HepG2 (cell line): ENCODE data around the gene SHF. TPM values are rescaled to one million over a fixed set of nuclear protein-coding genes. Genes with fewer than 3 reads are reported as not detected.

Experiments
- BORCS8-MEF2B ChIP-seq: sonication (generic); formaldehyde crosslinking; IDR thresholded peaks from 2 replicates; pipeline ENCODE4 v1.8.0; 2022; ENCODE audit warnings: mild to moderate bottlenecking, missing genetic modification reagents
- FOXM1 ChIP-seq: sonication (generic); formaldehyde crosslinking; IDR thresholded peaks from 2 replicates; pipeline ENCODE4 v1.5.0; 2020; ENCODE audit warnings: missing genetic modification reagents
- MTA3 ChIP-seq: sonication (generic); formaldehyde crosslinking; IDR thresholded peaks from 2 replicates; pipeline ENCODE4 v1.4.0; 2020; ENCODE audit warnings: missing genetic modification reagents
- NFE2 ChIP-seq: sonication (generic); formaldehyde crosslinking; IDR thresholded peaks from 2 replicates; pipeline ENCODE4 v1.4.0; 2020; ENCODE audit warnings: missing genetic modification reagents
- SMAD9 ChIP-seq: sonication (generic); formaldehyde crosslinking; IDR thresholded peaks from 2 replicates; pipeline ENCODE4 v1.5.1; 2020; ENCODE audit warnings: mild to moderate bottlenecking, missing genetic modification reagents
- STAG1 ChIP-seq: sonication (generic); formaldehyde crosslinking; IDR thresholded peaks from 2 replicates; pipeline ENCODE4 v1.4.0; 2020; ENCODE audit warnings: missing genetic modification reagents
- YY1 ChIP-seq: IDR thresholded peaks from 2 replicates; pipeline ENCODE4 v1.6.1; 2011; ENCODE audit warnings: low read length, low read depth, moderate library complexity, mild to moderate bottlenecking; ENCODE audit not compliant: insufficient read depth, insufficient replicate concordance
- ZBTB3 ChIP-seq: sonication (generic); formaldehyde crosslinking; IDR thresholded peaks from 2 replicates; pipeline ENCODE4 v1.4.0; 2020; ENCODE audit warnings: low read depth, mild to moderate bottlenecking, moderate library complexity, missing genetic modification reagents, borderline replicate concordance
- ZFP62 ChIP-seq: sonication (generic); formaldehyde crosslinking; IDR thresholded peaks from 2 replicates; pipeline ENCODE4 v1.4.0; 2020; ENCODE audit warnings: missing genetic modification reagents
- ZKSCAN8 ChIP-seq: IDR thresholded peaks from 2 replicates; pipeline ENCODE4 v1.6.1; 2016; ENCODE audit warnings: borderline replicate concordance, missing genetic modification reagents, missing compliant biosample characterization
- ZNF232 ChIP-seq: sonication (generic); formaldehyde crosslinking; IDR thresholded peaks from 2 replicates; pipeline ENCODE4 v1.4.0; 2020; ENCODE audit warnings: missing genetic modification reagents, borderline replicate concordance
- ZNF256 ChIP-seq: sonication (generic); formaldehyde crosslinking; conservative IDR thresholded peaks from 2 replicates; pipeline ENCODE4 v1.4.0; 2020; ENCODE audit warnings: missing genetic modification reagents
- ZNF841 ChIP-seq: sonication (generic); formaldehyde crosslinking; IDR thresholded peaks from 2 replicates; pipeline ENCODE4 v1.8.1; 2023; ENCODE audit warnings: missing genetic modification reagents, borderline replicate concordance
- ZSCAN31 ChIP-seq: sonication (generic); formaldehyde crosslinking; IDR thresholded peaks from 2 replicates; pipeline ENCODE4 v1.5.0; 2020; ENCODE audit warnings: low read depth, mild to moderate bottlenecking, missing genetic modification reagents
- polyA plus RNA-seq, 8 experiments: library from polyadenylated mRNA; depleted of rRNA in 3 of 8; stranded (reverse) in 7 of 8; unstranded in 1 of 8; fragments of >200 nt; fragmentation: Illumina TruSeq in 4 of 8; extraction: Trizol in 4 of 8; gene quantifications; 2 replicates each; pipeline versions ENCODE4 v1.2.1 to v1.2.3, GENCODE V29; 2011 to 2016; ENCODE audit warnings: low read depth in 4 of 8, missing spikeins in 1 of 8, mixed read lengths in 1 of 8; ENCODE audit not compliant: insufficient read depth in 1 of 8
- total RNA-seq, 5 experiments: library from RNA; depleted of rRNA; stranded (reverse); fragments of >200 nt; fragmentation: Illumina TruSeq; extraction: Trizol; gene quantifications; 2 replicates each; pipeline ENCODE4 v1.2.3, GENCODE V29; 2016; ENCODE audit warnings: low read depth in 1 of 5
- TF ChIP-seq, protein P1 (sequence below), 2 experiments: sonication (generic) in 1 of 2; formaldehyde crosslinking in 1 of 2; IDR thresholded peaks; 2 replicates each; pipeline versions ENCODE4 v1.4.0 to v1.6.1; 2016 to 2020; ENCODE audit warnings: borderline replicate concordance in 1 of 2, low read depth in 1 of 2, mild to moderate bottlenecking in 1 of 2, missing genetic modification reagents in 1 of 2
- TF ChIP-seq, protein P2 (sequence below): sonication (generic); formaldehyde crosslinking; IDR thresholded peaks from 2 replicates; pipeline ENCODE4 v1.9.0; 2021; ENCODE audit warnings: missing genetic modification reagents, mild to moderate bottlenecking, borderline replicate concordance
- TF ChIP-seq, protein P3 (sequence below): sonication (generic); formaldehyde crosslinking; IDR thresholded peaks from 2 replicates; pipeline ENCODE4 v1.5.1; 2020; ENCODE audit warnings: missing genetic modification reagents, mild to moderate bottlenecking, borderline replicate concordance
- TF ChIP-seq, protein P4 (sequence below): sonication (generic); formaldehyde crosslinking; IDR thresholded peaks from 2 replicates; pipeline ENCODE4 v1.4.0; 2020; ENCODE audit warnings: missing genetic modification reagents

Gene SHF
- total and polyA plus RNA-seq, 2 of the 13 experiments (the other 11 are each of a cell fraction or from before 2014, with no cell fraction given): 20.9 to 25.5 TPM

DNA sequence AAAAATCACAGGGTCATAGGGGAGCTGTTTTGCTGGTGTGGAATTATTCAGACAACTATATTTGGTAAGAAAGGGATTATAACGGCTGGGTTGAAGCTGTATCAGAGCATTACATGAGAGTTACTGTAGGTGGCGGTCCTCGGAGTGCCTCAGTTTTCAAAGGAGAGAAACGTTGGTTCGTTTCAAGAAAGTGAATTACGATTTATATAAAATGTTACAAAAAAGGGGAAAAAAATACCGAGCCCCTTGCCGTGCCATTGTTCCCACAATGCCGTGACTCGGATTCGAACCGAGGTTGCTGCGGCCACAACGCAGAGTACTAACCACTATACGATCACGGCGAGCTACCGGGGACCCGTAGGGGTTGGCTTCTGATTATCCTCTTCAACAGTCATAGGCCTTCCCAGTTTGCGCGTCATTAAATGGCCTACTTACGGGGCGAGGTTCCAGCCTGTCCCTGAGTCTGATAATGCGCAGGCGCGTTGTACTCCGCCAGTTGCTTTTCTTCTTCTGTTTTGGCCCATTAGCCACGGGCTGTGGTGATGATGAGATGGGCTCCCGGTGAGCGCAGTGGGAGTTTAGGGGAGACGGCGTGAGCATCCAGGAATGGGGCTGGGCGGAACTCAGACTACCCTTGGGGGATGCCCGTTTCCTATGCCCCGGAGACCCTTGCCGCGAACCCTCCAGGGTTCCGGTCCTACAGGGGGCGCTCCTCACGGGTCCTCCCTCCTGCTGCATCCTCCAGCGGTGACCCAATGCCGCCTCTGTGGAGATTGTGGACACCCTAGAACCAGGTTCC is 10.8 kb upstream of the SHF start (continued):
- TF ChIP-seq, protein P1, sequence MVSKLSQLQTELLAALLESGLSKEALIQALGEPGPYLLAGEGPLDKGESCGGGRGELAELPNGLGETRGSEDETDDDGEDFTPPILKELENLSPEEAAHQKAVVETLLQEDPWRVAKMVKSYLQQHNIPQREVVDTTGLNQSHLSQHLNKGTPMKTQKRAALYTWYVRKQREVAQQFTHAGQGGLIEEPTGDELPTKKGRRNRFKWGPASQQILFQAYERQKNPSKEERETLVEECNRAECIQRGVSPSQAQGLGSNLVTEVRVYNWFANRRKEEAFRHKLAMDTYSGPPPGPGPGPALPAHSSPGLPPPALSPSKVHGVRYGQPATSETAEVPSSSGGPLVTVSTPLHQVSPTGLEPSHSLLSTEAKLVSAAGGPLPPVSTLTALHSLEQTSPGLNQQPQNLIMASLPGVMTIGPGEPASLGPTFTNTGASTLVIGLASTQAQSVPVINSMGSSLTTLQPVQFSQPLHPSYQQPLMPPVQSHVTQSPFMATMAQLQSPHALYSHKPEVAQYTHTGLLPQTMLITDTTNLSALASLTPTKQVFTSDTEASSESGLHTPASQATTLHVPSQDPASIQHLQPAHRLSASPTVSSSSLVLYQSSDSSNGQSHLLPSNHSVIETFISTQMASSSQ (IDR thresholded peaks at IDR 0.05; ENCODE audit: low read depth): peak; percentile 45; the same call in 1 of the 2 replicates
- TF ChIP-seq, protein P1 (CRISPR knock-in tag; IDR thresholded peaks at IDR 0.05; ENCODE audit: borderline replicate concordance): no peak; the same call in 1 of the 2 replicates
- TF ChIP-seq, protein P2, sequence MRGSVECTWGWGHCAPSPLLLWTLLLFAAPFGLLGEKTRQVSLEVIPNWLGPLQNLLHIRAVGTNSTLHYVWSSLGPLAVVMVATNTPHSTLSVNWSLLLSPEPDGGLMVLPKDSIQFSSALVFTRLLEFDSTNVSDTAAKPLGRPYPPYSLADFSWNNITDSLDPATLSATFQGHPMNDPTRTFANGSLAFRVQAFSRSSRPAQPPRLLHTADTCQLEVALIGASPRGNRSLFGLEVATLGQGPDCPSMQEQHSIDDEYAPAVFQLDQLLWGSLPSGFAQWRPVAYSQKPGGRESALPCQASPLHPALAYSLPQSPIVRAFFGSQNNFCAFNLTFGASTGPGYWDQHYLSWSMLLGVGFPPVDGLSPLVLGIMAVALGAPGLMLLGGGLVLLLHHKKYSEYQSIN (CRISPR knock-in tag): no peak
- TF ChIP-seq ZNF232: peak; percentile 28; the same call in 1 of the 2 replicates
- no peak for TF ChIP-seq MTA3 (CRISPR knock-in tag)
- TF ChIP-seq FOXM1: no peak
- TF ChIP-seq ZNF256 (CRISPR knock-in tag): no peak
- TF ChIP-seq BORCS8-MEF2B (CRISPR knock-in tag): no peak
- TF ChIP-seq ZNF841: no peak
- TF ChIP-seq YY1: peak; percentile 5
- peak; percentile 80 for TF ChIP-seq ZSCAN31
- no peak for TF ChIP-seq SMAD9 (CRISPR knock-in tag)
- no peak for TF ChIP-seq NFE2 (CRISPR knock-in tag)
- TF ChIP-seq, protein P3, sequence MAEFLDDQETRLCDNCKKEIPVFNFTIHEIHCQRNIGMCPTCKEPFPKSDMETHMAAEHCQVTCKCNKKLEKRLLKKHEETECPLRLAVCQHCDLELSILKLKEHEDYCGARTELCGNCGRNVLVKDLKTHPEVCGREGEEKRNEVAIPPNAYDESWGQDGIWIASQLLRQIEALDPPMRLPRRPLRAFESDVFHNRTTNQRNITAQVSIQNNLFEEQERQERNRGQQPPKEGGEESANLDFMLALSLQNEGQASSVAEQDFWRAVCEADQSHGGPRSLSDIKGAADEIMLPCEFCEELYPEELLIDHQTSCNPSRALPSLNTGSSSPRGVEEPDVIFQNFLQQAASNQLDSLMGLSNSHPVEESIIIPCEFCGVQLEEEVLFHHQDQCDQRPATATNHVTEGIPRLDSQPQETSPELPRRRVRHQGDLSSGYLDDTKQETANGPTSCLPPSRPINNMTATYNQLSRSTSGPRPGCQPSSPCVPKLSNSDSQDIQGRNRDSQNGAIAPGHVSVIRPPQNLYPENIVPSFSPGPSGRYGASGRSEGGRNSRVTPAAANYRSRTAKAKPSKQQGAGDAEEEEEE: no peak
- TF ChIP-seq STAG1 (CRISPR knock-in tag): peak; percentile 26; the same call in 1 of the 2 replicates
- peak; percentile 64; the same call in 1 of the 2 replicates for TF ChIP-seq ZKSCAN8
- no peak for TF ChIP-seq ZBTB3 (CRISPR knock-in tag)
- TF ChIP-seq, protein P4, sequence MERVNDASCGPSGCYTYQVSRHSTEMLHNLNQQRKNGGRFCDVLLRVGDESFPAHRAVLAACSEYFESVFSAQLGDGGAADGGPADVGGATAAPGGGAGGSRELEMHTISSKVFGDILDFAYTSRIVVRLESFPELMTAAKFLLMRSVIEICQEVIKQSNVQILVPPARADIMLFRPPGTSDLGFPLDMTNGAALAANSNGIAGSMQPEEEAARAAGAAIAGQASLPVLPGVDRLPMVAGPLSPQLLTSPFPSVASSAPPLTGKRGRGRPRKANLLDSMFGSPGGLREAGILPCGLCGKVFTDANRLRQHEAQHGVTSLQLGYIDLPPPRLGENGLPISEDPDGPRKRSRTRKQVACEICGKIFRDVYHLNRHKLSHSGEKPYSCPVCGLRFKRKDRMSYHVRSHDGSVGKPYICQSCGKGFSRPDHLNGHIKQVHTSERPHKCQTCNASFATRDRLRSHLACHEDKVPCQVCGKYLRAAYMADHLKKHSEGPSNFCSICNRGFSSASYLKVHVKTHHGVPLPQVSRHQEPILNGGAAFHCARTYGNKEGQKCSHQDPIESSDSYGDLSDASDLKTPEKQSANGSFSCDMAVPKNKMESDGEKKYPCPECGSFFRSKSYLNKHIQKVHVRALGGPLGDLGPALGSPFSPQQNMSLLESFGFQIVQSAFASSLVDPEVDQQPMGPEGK: no peak
- no peak for TF ChIP-seq ZFP62
